GM12872 (cell line): ENCODE data around the gene PNMT.

Experiments used
- TF ChIP-seq, protein P1 (sequence below): IDR thresholded peaks from 3 replicates; pipeline ENCODE4 v1.5.1; 2011; ENCODE audit warnings: low read depth, mild to moderate bottlenecking, low read length, moderate library complexity; ENCODE audit not compliant: insufficient read depth

The PNMT gene

DNA sequence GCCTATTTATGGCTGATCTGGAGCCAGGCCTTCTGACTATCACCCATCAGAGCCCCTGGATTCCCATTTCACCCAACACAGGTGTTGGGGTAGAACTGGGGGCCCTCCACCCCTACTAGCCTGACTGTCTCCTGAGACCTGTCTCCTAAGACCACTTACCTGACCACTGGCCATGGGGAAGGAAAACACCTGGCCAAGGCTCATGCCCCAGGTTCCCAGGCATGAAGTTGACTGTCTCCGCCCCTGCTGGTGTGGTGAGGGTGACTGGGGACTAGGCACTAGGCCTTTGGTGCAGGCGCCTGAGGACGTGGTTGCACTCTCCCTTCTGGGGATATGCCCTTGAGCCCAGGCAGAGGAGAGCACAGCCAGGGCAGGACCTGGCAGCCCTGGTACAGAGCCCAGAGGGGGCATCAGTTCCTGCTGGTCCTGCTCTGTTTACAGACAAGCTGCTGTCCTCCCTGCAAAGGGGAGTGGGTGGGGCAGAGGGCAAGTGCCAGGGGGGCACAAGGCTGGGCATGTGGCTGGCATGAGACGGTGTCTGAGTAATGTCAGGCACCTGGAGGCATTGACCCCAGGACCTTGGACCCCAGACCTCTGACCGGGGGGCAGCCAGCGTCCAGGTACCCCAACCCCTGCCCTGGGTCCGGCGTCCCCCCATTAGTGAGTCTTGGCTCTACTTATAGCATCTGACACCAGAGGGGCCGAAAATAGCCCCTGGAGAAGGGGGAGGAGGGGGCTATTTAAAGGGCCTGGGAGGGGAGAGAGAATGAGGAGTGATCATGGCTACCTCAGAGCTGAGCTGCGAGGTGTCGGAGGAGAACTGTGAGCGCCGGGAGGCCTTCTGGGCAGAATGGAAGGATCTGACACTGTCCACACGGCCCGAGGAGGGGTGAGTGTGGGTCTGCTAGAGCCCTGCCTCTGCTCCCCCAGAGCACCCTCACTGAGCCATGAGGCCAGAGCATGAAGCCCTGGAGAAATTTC lies 3.4 kb upstream of the PNMT start, which contains the start of gene TCAP:
TCAP (plus strand) TSS at position 769 of the 981 bp plus-strand sequence; CDS start at position 780, 11 bp downstream.
- TF ChIP-seq, protein P1, sequence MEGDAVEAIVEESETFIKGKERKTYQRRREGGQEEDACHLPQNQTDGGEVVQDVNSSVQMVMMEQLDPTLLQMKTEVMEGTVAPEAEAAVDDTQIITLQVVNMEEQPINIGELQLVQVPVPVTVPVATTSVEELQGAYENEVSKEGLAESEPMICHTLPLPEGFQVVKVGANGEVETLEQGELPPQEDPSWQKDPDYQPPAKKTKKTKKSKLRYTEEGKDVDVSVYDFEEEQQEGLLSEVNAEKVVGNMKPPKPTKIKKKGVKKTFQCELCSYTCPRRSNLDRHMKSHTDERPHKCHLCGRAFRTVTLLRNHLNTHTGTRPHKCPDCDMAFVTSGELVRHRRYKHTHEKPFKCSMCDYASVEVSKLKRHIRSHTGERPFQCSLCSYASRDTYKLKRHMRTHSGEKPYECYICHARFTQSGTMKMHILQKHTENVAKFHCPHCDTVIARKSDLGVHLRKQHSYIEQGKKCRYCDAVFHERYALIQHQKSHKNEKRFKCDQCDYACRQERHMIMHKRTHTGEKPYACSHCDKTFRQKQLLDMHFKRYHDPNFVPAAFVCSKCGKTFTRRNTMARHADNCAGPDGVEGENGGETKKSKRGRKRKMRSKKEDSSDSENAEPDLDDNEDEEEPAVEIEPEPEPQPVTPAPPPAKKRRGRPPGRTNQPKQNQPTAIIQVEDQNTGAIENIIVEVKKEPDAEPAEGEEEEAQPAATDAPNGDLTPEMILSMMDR = no peak

GRCh38 chr17:39665642-39666224 lies 2.5 kb upstream of the PNMT start:
- TF ChIP-seq, protein P1 = no peak

- TF ChIP-seq, protein P1 = no peak
Measured at GRCh38 chr17:39666231-39666600, 2.0 kb upstream of the PNMT start.

DNA sequence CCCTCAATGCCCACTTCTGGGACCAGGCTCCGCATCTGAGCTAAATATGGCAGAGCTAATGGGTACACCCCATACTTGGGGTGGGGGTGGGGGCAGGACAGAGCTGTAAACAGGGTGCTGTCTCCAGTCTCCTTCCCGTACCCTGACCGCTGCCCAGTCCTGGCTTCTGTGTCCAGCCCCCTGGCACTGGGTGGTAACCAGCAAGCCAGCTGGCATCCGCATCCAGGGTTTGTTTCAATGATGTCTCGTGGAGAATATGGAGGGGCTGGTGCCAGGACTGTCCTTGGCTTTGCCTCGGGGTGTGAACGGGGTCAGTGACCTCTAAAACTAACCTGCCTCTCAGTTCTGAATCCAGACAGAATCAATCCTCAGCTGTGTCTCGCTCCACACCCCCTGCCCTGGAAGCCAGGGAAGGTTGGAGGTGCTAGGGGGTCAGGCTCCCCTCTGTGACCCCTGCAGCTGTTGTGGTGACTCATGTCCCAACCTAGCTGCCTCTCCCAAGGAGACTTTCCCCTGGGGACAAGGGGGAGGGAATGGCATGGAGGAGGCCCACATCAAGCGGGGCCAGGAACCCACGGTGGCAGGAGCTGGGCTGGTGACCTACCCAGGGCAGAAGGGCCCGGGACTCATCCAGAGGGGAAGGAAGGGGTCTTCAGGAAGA lies 1.5 kb upstream of the PNMT start:
- TF ChIP-seq, protein P1 = no peak

DNA sequence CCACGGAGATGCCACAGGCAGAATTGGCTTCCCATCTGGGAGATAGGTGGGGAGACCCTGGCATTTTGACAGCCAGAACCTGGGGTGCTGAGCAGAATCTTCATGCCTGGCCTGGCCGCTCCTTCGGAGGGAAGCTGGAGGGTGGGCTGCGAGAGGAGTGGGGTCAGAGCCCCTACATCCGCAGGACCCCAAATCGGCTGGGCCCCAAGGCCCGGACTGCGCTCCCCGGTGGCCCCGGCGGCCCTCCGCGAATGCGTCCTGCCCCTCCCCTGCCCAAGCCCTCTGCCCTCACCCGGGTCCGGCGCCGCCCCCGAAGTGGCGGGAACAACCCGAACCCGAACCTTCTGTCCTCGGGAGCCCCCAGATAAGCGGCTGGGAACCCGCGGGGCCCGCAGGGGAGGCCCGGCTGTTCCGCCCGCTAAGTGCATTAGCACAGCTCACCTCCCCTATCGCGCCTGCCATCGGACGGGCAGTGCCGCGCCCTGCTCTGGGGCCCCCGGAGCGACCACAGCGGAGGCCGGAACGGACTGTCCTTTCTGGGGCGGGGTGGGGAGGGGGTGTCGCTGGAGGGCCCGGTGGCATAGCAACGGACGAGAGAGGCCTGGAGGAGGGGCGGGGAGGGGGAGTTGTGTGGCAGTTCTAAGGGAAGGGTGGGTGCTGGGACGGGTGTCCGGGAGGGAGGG lies 850 bp upstream of the PNMT start:
- TF ChIP-seq, protein P1 = no peak

GRCh38 chr17:39669897-39670735 lies 1.9 kb downstream of the PNMT start:
- TF ChIP-seq, protein P1 = no peak
